Endothelial cell of umbilical vein (primary cell): Measurements from ENCODE around the gene CEP89. TPM values are rescaled to one million over a fixed set of nuclear protein-coding genes. Genes with fewer than 3 reads are reported as not detected.

Source experiments
- BruUV-seq: library from RNA; stranded (reverse); fragments of 400-500 nt; replicated peaks from 2 replicates; lab custom pipeline; 2021; lab: Mats Ljungman, UMichigan
- CTCF ChIA-PET: fragments of 300-600, 350-600 bp; sonication (Branson Sonifier 250); formaldehyde crosslinking; loops from one replicate; lab custom pipeline; 2021; ENCODE audit warnings: antibody characterized with exemption, inconsistent platforms; lab: Charles Lee
- POLR2A ChIA-PET: fragments of 300-600, 350-600 bp; sonication (Branson Sonifier 250); formaldehyde crosslinking; loops from one replicate; lab custom pipeline; 2021; ENCODE audit warnings: antibody characterized with exemption, inconsistent platforms; lab: Charles Lee
- DNase-seq: peaks from one replicate; pipeline ENCODE4 v3.0.0-alpha.2; 2011; ENCODE audit warnings: low read depth, low spot score
- FAIRE-seq: peaks from 2 replicates; lab custom pipeline; 2011; peaks lifted over from hg19 to GRCh38; lab: Jason Lieb, UNC
- H2AFZ ChIP-seq: 2 replicates; pipeline ENCODE4 v1.6.0; 2012; ENCODE audit warnings: low read depth, low read length, control low read depth, inconsistent platforms
- H3K27ac ChIP-seq: 2 replicates; pipeline ENCODE4 v1.5.1; 2011; ENCODE audit warnings: low read depth, mild to moderate bottlenecking, control low read depth, low read length, moderate library complexity; ENCODE audit not compliant: insufficient read depth
- H3K27me3 ChIP-seq, 2 experiments: 2 replicates each; pipeline versions ENCODE4 v1.6.0 to v1.6.1; 2011; ENCODE audit warnings: low read length in 2 of 2, mixed read lengths in 1 of 2; ENCODE audit not compliant: control insufficient read depth in 2 of 2, insufficient read depth in 2 of 2
- H3K36me3 ChIP-seq, 2 experiments: 2 replicates in 1 of 2; 3 replicates in 1 of 2; pipeline ENCODE4 v1.5.1; 2011; ENCODE audit warnings: low read length in 2 of 2, mild to moderate bottlenecking in 1 of 2, moderate library complexity in 1 of 2; ENCODE audit not compliant: control insufficient read depth in 2 of 2, insufficient read depth in 2 of 2; ENCODE audit errors: extremely low read depth in 1 of 2
- H3K4me1 ChIP-seq: 3 replicates; pipeline ENCODE4 v1.5.1; 2011; ENCODE audit warnings: mild to moderate bottlenecking, low read length; ENCODE audit not compliant: control insufficient read depth, insufficient read depth; ENCODE audit errors: extremely low read depth
- H3K4me2 ChIP-seq: 2 replicates; pipeline ENCODE4 v1.6.1; 2011; ENCODE audit warnings: low read length, control low read depth, mixed read lengths; ENCODE audit not compliant: insufficient read depth
- H3K4me3 ChIP-seq, 3 experiments: fragments of 200-600 bp in 1 of 3; sonication (generic), shearing (Covaris generic) in 1 of 3; replicated peaks in 1 of 3; 2 replicates each; pipeline ENCODE4 v1.5.1; 2011 to 2016; ENCODE audit warnings: control low read depth in 3 of 3, low read length in 3 of 3, mild to moderate bottlenecking in 2 of 3, inconsistent platforms in 1 of 3, low read depth in 1 of 3, moderate library complexity in 1 of 3; ENCODE audit not compliant: insufficient read depth in 1 of 3
- H3K79me2 ChIP-seq: 2 replicates; pipeline ENCODE4 v1.6.0; 2012; ENCODE audit warnings: low read length, inconsistent platforms; ENCODE audit not compliant: control insufficient read depth, insufficient read depth
- H3K9ac ChIP-seq: replicated peaks from 2 replicates; pipeline ENCODE3; 2011; ENCODE audit warnings: low read length, control low read depth; ENCODE audit not compliant: insufficient read depth; ENCODE audit errors: extremely low read depth
- H3K9me1 ChIP-seq: replicated peaks from 3 replicates; pipeline ENCODE4 v1.6.0; 2011; ENCODE audit warnings: mild to moderate bottlenecking, low read length; ENCODE audit not compliant: control insufficient read depth, insufficient read depth; ENCODE audit errors: extremely low read depth
- H3K9me3 ChIP-seq: replicated peaks from 2 replicates; pipeline ENCODE4 v1.5.1; 2012; ENCODE audit warnings: low read length, inconsistent platforms; ENCODE audit not compliant: control insufficient read depth, insufficient read depth
- H4K20me1 ChIP-seq: replicated peaks from 2 replicates; pipeline ENCODE3; 2011; ENCODE audit warnings: mild to moderate bottlenecking, low read length; ENCODE audit not compliant: control insufficient read depth, insufficient read depth; ENCODE audit errors: extremely low read depth
- CTCF ChIP-seq, 2 donors: IDR thresholded peaks; 1 replicate in 1 of 2; 2 replicates in 1 of 2; pipeline ENCODE4 v1.5.1; 2011; ENCODE audit warnings: low read length in 2 of 2, mild to moderate bottlenecking in 2 of 2, moderate library complexity in 2 of 2, control low read depth in 1 of 2, inconsistent platforms in 1 of 2, low read depth in 1 of 2; ENCODE audit not compliant: insufficient read depth in 1 of 2; ENCODE audit errors: extremely low read depth in 1 of 2
- EZH2 ChIP-seq: IDR thresholded peaks from 2 replicates; pipeline ENCODE4 v1.6.1; 2012; ENCODE audit warnings: borderline replicate concordance, low read depth, mild to moderate bottlenecking, moderate library complexity, low read length, inconsistent platforms; ENCODE audit not compliant: severe bottlenecking
- FOS ChIP-seq: IDR thresholded peaks from 2 replicates; pipeline ENCODE4 v1.6.1; 2011; ENCODE audit warnings: mild to moderate bottlenecking, low read length, moderate library complexity, borderline replicate concordance; ENCODE audit not compliant: insufficient read depth
- GATA2 ChIP-seq: IDR thresholded peaks from 2 replicates; pipeline ENCODE4 v1.7.0; 2011; ENCODE audit warnings: low read depth, mild to moderate bottlenecking, moderate library complexity, mixed read lengths, low read length; ENCODE audit not compliant: insufficient read length, insufficient read depth
- JUN ChIP-seq: IDR thresholded peaks from 2 replicates; pipeline ENCODE4 v1.6.1; 2011; ENCODE audit warnings: borderline replicate concordance, low read depth; ENCODE audit not compliant: insufficient read length, insufficient read depth
- MAX ChIP-seq: IDR thresholded peaks from 2 replicates; pipeline ENCODE4 v1.6.1; 2011; ENCODE audit not compliant: insufficient read depth, insufficient read length
- MYC ChIP-seq: IDR thresholded peaks from one replicate; pipeline ENCODE4 v1.6.1; 2011; ENCODE audit warnings: mild to moderate bottlenecking, low read depth, low read length
- POLR2A ChIP-seq: IDR thresholded peaks from 2 replicates; pipeline ENCODE4 v1.6.1; 2012; ENCODE audit warnings: low read depth, mild to moderate bottlenecking, control low read depth, low read length
- POLR2AphosphoS5 ChIP-seq: IDR thresholded peaks from 2 replicates; pipeline ENCODE4 v1.6.1; 2012; ENCODE audit warnings: low read depth, mild to moderate bottlenecking, control low read depth, low read length, moderate library complexity; ENCODE audit not compliant: insufficient read depth
- dilution Hi-C: fragments of 300-500 bp; cut with MboI; formaldehyde crosslinking; loops from one replicate; pipeline ENCODE4 v1.15.0; 2019; ENCODE audit warnings: low sequenced_read_pairs; ENCODE audit not compliant: extremely low pct_ligation_motif_present
- intact Hi-C: fragments of 100-400 bp; cut with micrococcal nuclease; formaldehyde crosslinking; loops from one replicate; pipeline ENCODE4 v1.10.0; 2022
- polyA plus RNA-seq, 4 experiments: library from polyadenylated mRNA; depleted of rRNA in 3 of 4; stranded (reverse) in 3 of 4; unstranded in 1 of 4; fragments of >200 nt; gene quantifications; 2 replicates each; pipeline versions ENCODE4 v1.2.1 to v1.2.3, GENCODE V29; 2011 to 2012; ENCODE audit warnings: missing spikeins in 1 of 4
- total RNA-seq: library from RNA; stranded (reverse); gene quantifications from 2 replicates; pipeline ENCODE4 v1.2.3, GENCODE V29; 2021

CEP89 gene
- total and polyA plus RNA-seq, 2 donors (not counting 3 experiments of a cell fraction or from before 2014, with no cell fraction given), result 25.1 to 46.2 TPM

- H3K4me1 ChIP-seq, result no peaks in the 10 kb centered on the region
- H3K36me3 ChIP-seq, result no peaks in the 10 kb centered on the region
- H2AFZ ChIP-seq, result no peak overlapping the region
- FAIRE-seq (no peak), DNase-seq (no peak)
- dilution Hi-C loops, result no loop called here
- no peak overlapping the region for H3K27ac ChIP-seq
- H4K20me1 ChIP-seq, result no peaks in the 10 kb centered on the region
- intact Hi-C loops, result no loop called here
- POLR2A ChIA-PET, result no interaction called here
- no peaks in the 10 kb centered on the region for H3K9me3 ChIP-seq
- CTCF ChIA-PET, result no interaction called here
- BruUV-seq, result no TSS peak
- TF ChIP-seq POLR2A (no peak), MAX (no peak), CTCF (IDR thresholded peaks at IDR 0.05; ENCODE audit: extremely low read depth in 1 of 2, insufficient read depth in 1 of 2, low read depth in 1 of 2, low read length in 2 of 2) (no peak), MYC (no peak), FOS (no peak), GATA2 (no peak), EZH2 (no peak), JUN (no peak), POLR2AphosphoS5 (no peak)
- H3K27me3 ChIP-seq, result no peaks in the 10 kb centered on the region
- no peaks in the 10 kb centered on the region for H3K9me1 ChIP-seq
- no peak overlapping the region for H3K9ac ChIP-seq
- H3K79me2 ChIP-seq, result no peaks in the 10 kb centered on the region
- no peak overlapping the region for H3K4me2 ChIP-seq
- no peak overlapping the region for H3K4me3 ChIP-seq
These were observed 128.0 kb downstream of the CEP89 start for GRCh38 chr19:32843716-32844245.
